ENCODE results near the gene CEP128. TPM values are rescaled to one million over a fixed set of nuclear protein-coding genes. Genes with fewer than 3 reads are reported as not detected.

CEP128 gene
- total and polyA plus RNA-seq, 3 experiments from 2014 or later: 5.4 to 17.1 (median 15.4) TPM

- Mint-ChIP-seq H3K4me1 (no peaks in the 10 kb centered on the region), H3K36me3 (peaks cover 0 to 7% (median 3%) of the 10 kb centered on the region in 3 donors), H3K27me3 (no peaks in the 10 kb centered on the region), H3K4me3 (no peak overlapping the region), H3K27ac (no peak overlapping the region), H3K9me3 (peaks cover 0 to 4% (median 0%) of the 10 kb centered on the region in 5 donors)
- H3K4me3 ChIP-seq (ENCODE audit: low read length): no peak overlapping the region
- H3K27me3 ChIP-seq (ENCODE audit: insufficient read depth, low read length, poor library complexity, severe bottlenecking): no peaks in the 10 kb centered on the region
- DNase-seq: no peak
- no peaks in the 10 kb centered on the region for H3K9me3 ChIP-seq (ENCODE audit: low read length)
- ChIA-PET CTCF (no interaction called here), POLR2A (no interaction called here)
- no peak overlapping the region for H3K27ac ChIP-seq (ENCODE audit: low read depth, low read length)
- H3K4me1 ChIP-seq (ENCODE audit: insufficient read depth, low read length): no peaks in the 10 kb centered on the region
- H3K36me3 ChIP-seq (ENCODE audit: insufficient read depth, low read length): no peaks in the 10 kb centered on the region
Observed at GRCh38 chr14:80608563-80608962, 333.0 kb downstream of the CEP128 start.

- Histone ChIP-seq H3K4me1 (ENCODE audit: insufficient read depth, low read length) (no peaks in the 10 kb centered on the region), H3K4me3 (ENCODE audit: low read length) (no peak overlapping the region), H3K9me3 (ENCODE audit: low read length) (no peaks in the 10 kb centered on the region), H3K27me3 (ENCODE audit: insufficient read depth, low read length, poor library complexity, severe bottlenecking) (no peaks in the 10 kb centered on the region), H3K27ac (ENCODE audit: low read depth, low read length) (no peak overlapping the region), H3K36me3 (ENCODE audit: insufficient read depth, low read length) (no peaks in the 10 kb centered on the region)
- H3K27me3 Mint-ChIP-seq: no peaks in the 10 kb centered on the region
- no peak overlapping the region for H3K4me3 Mint-ChIP-seq
- ChIA-PET POLR2A (no interaction called here), CTCF (no interaction called here)
- H3K27ac Mint-ChIP-seq: peak overlapping the region in 1 of 8 donors; percentile 24
- H3K4me1 Mint-ChIP-seq: no peaks in the 10 kb centered on the region
- peaks cover 0 to 6% (median 3%) of the 10 kb centered on the region in 3 donors for H3K36me3 Mint-ChIP-seq
- DNase-seq: no peak
- peaks cover 0 to 4% (median 0%) of the 10 kb centered on the region in 5 donors for H3K9me3 Mint-ChIP-seq
Observed at GRCh38 chr14:80607430-80608190, 333.9 kb downstream of the CEP128 start.

- H3K27me3 ChIP-seq (ENCODE audit: insufficient read depth, low read length, poor library complexity, severe bottlenecking): no peaks in the 10 kb centered on the region
- no peak for DNase-seq
- no peaks in the 10 kb centered on the region for H3K9me3 ChIP-seq (ENCODE audit: low read length)
- H3K36me3 Mint-ChIP-seq: peaks cover 1 to 5% (median 3%) of the 10 kb centered on the region in 3 donors
- ChIA-PET POLR2A (no interaction called here), CTCF (no interaction called here)
- no peaks in the 10 kb centered on the region for H3K27me3 Mint-ChIP-seq
- H3K4me3 Mint-ChIP-seq: no peak overlapping the region
- H3K27ac ChIP-seq (ENCODE audit: low read depth, low read length): no peak overlapping the region
- peaks cover 0 to 2% (median 0%) of the 10 kb centered on the region in 5 donors for H3K9me3 Mint-ChIP-seq
- no peaks in the 10 kb centered on the region for H3K4me1 Mint-ChIP-seq
- no peaks in the 10 kb centered on the region for H3K36me3 ChIP-seq (ENCODE audit: insufficient read depth, low read length)
- H3K4me3 ChIP-seq (ENCODE audit: low read length): no peak overlapping the region
- H3K27ac Mint-ChIP-seq: no peak overlapping the region
- no peaks in the 10 kb centered on the region for H3K4me1 ChIP-seq (ENCODE audit: insufficient read depth, low read length)
Observed at GRCh38 chr14:80606347-80606772, 335.2 kb downstream of the CEP128 start.

- no peak for DNase-seq
- H3K27ac ChIP-seq (ENCODE audit: low read depth, low read length): no peak overlapping the region
- Mint-ChIP-seq H3K9me3 (peaks cover 0 to 2% (median 0%) of the 10 kb centered on the region in 5 donors), H3K27me3 (no peaks in the 10 kb centered on the region), H3K4me1 (no peaks in the 10 kb centered on the region), H3K36me3 (peaks cover 1 to 5% (median 3%) of the 10 kb centered on the region in 3 donors), H3K4me3 (no peak overlapping the region), H3K27ac (no peak overlapping the region)
- no peaks in the 10 kb centered on the region for H3K4me1 ChIP-seq (ENCODE audit: insufficient read depth, low read length)
- no peak overlapping the region for H3K4me3 ChIP-seq (ENCODE audit: low read length)
- CTCF ChIA-PET: no interaction called here
- POLR2A ChIA-PET: no interaction called here
- H3K9me3 ChIP-seq (ENCODE audit: low read length): no peaks in the 10 kb centered on the region
- H3K36me3 ChIP-seq (ENCODE audit: insufficient read depth, low read length): no peaks in the 10 kb centered on the region
- no peaks in the 10 kb centered on the region for H3K27me3 ChIP-seq (ENCODE audit: insufficient read depth, low read length, poor library complexity, severe bottlenecking)
Observed at GRCh38 chr14:80605536-80605935, 336.0 kb downstream of the CEP128 start.

- Mint-ChIP-seq H3K36me3 (peaks cover 1 to 11% (median 4%) of the 10 kb centered on the region in 3 donors), H3K4me1 (no peaks in the 10 kb centered on the region), H3K27me3 (no peaks in the 10 kb centered on the region), H3K9me3 (peaks cover 0 to 3% (median 0%) of the 10 kb centered on the region in 5 donors), H3K4me3 (no peak overlapping the region), H3K27ac (no peak overlapping the region)
- H3K27ac ChIP-seq (ENCODE audit: low read depth, low read length): no peak overlapping the region
- H3K4me1 ChIP-seq (ENCODE audit: insufficient read depth, low read length): no peaks in the 10 kb centered on the region
- no peaks in the 10 kb centered on the region for H3K27me3 ChIP-seq (ENCODE audit: insufficient read depth, low read length, poor library complexity, severe bottlenecking)
- CTCF ChIA-PET: no interaction called here
- H3K36me3 ChIP-seq (ENCODE audit: insufficient read depth, low read length): no peaks in the 10 kb centered on the region
- H3K9me3 ChIP-seq (ENCODE audit: low read length): no peaks in the 10 kb centered on the region
- H3K4me3 ChIP-seq (ENCODE audit: low read length): no peak overlapping the region
- no peak for DNase-seq
- POLR2A ChIA-PET: no interaction called here
Observed at GRCh38 chr14:80602946-80603345, 338.6 kb downstream of the CEP128 start.

- ChIA-PET POLR2A (no interaction called here), CTCF (interaction anchor here (1.0 kb wide), 1 partner anchor 9 kb away, joined by 4 read pairs; no protein-coding TSS in a partner anchor)
- Histone ChIP-seq H3K27me3 (ENCODE audit: insufficient read depth, low read length, poor library complexity, severe bottlenecking) (no peaks in the 10 kb centered on the region), H3K4me1 (ENCODE audit: insufficient read depth, low read length) (peaks cover 4% of the 10 kb centered on the region), H3K27ac (ENCODE audit: low read depth, low read length) (no peak overlapping the region), H3K36me3 (ENCODE audit: insufficient read depth, low read length) (no peaks in the 10 kb centered on the region), H3K9me3 (ENCODE audit: low read length) (no peaks in the 10 kb centered on the region), H3K4me3 (ENCODE audit: low read length) (no peak overlapping the region)
- Mint-ChIP-seq H3K27ac (peak overlapping the region in 4 of 8 donors; percentile 4 to 76 (median 44)), H3K36me3 (peaks cover 7 to 34% (median 10%) of the 10 kb centered on the region in 3 donors), H3K4me3 (peak overlapping the region in 1 of 7 donors; percentile 7), H3K9me3 (peaks cover 15 to 32% (median 19%) of the 10 kb centered on the region in 5 donors), H3K27me3 (no peaks in the 10 kb centered on the region), H3K4me1 (peaks cover 13 to 20% (median 19%) of the 10 kb centered on the region in 3 donors)
- DNase-seq: peak in 2 of 5 donors; percentile 12 to 17
Observed at GRCh38 chr14:80587096-80587724, 354.3 kb downstream of the CEP128 start.

GRCh38 chr14:80586131-80586530 lies 355.4 kb downstream of the CEP128 start:
- peaks cover 11 to 21% (median 12%) of the 10 kb centered on the region in 5 donors for H3K9me3 Mint-ChIP-seq
- no peak for DNase-seq
- Histone ChIP-seq H3K4me1 (ENCODE audit: insufficient read depth, low read length) (peaks cover 4% of the 10 kb centered on the region), H3K27ac (ENCODE audit: low read depth, low read length) (no peak overlapping the region), H3K36me3 (ENCODE audit: insufficient read depth, low read length) (no peaks in the 10 kb centered on the region), H3K27me3 (ENCODE audit: insufficient read depth, low read length, poor library complexity, severe bottlenecking) (no peaks in the 10 kb centered on the region), H3K4me3 (ENCODE audit: low read length) (no peak overlapping the region), H3K9me3 (ENCODE audit: low read length) (no peaks in the 10 kb centered on the region)
- peaks cover 2 to 29% (median 9%) of the 10 kb centered on the region in 3 donors for H3K36me3 Mint-ChIP-seq
- ChIA-PET CTCF (interaction anchor here (1.0 kb wide), 1 partner anchor 8 kb away, joined by 4 read pairs; no protein-coding TSS in a partner anchor), POLR2A (no interaction called here)
- no peak overlapping the region for H3K27ac Mint-ChIP-seq
- H3K27me3 Mint-ChIP-seq: no peaks in the 10 kb centered on the region
- H3K4me1 Mint-ChIP-seq: peaks cover 13 to 20% (median 19%) of the 10 kb centered on the region in 3 donors
- no peak overlapping the region for H3K4me3 Mint-ChIP-seq

GRCh38 chr14:80585506-80585835 lies 356.1 kb downstream of the CEP128 start:
- H3K27me3 ChIP-seq (ENCODE audit: insufficient read depth, low read length, poor library complexity, severe bottlenecking): no peaks in the 10 kb centered on the region
- DNase-seq: no peak
- H3K4me1 ChIP-seq (ENCODE audit: insufficient read depth, low read length): peaks cover 4% of the 10 kb centered on the region
- no peaks in the 10 kb centered on the region for H3K9me3 ChIP-seq (ENCODE audit: low read length)
- Mint-ChIP-seq H3K27me3 (no peaks in the 10 kb centered on the region), H3K36me3 (peaks cover 2 to 22% (median 5%) of the 10 kb centered on the region in 3 donors), H3K9me3 (peaks cover 5 to 15% (median 6%) of the 10 kb centered on the region in 5 donors), H3K4me3 (no peak overlapping the region), H3K4me1 (peaks cover 13 to 20% (median 19%) of the 10 kb centered on the region in 3 donors), H3K27ac (no peak overlapping the region)
- ChIA-PET POLR2A (no interaction called here), CTCF (no interaction called here)
- H3K36me3 ChIP-seq (ENCODE audit: insufficient read depth, low read length): no peaks in the 10 kb centered on the region
- no peak overlapping the region for H3K4me3 ChIP-seq (ENCODE audit: low read length)
- H3K27ac ChIP-seq (ENCODE audit: low read depth, low read length): no peak overlapping the region

Data from CD8-positive, alpha-beta memory T cell (primary cell).